GM21423 (cell line): ENCODE measurements around the gene STAU1.
"Not testable (repeated sequence)": the region's sequence is repeated elsewhere in the genome, so short reads cannot be mapped to it uniquely, and the experiment has no call there.

Experiments used
- ATAC-seq: cut with Tn5 transposase; IDR thresholded peaks from one replicate; pipeline ENCODE4 v1.9.1; 2021; ENCODE audit warnings: mild to moderate bottlenecking, moderate library complexity; ENCODE audit not compliant: unreplicated experiment

The STAU1 gene

DNA sequence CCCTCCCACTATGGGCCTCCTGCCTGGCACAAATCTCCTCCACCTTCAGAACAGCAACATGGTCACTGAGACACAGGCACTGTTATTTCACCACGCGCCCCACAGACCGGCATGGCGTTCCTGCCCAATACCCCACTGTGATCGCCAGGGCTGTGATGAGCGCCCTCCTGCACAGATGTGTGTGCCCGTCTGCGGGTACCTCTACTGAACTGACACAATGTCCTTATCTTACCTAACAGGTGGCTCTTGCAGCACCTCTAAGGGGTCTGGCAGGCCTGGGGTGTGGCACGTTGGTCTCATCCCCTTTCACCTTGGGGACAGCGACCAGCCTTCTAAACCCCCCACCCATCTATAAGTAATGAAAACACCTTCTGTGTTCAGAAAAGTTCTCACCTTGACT, 64.2 kb downstream of the STAU1 start:
- no peak for ATAC-seq

DNA sequence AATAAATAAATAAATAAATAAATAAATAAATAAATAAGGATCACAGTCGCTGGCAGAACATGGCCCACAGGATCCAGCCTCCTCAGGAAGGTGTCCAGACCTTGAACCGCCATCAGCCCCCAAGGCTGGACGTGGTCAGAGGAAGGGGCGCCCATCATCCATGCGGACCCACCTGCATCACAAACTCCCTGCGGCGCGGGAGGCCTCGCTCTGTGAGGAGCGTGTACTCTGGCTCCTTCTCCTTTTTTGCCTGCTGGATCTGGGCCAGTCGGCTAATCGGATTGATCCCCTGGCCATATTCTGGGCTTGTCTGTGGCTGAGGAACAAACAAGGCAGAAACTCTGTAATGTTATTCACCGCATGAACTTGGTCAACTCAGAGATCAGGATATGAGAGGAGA, 65.2 kb downstream of the STAU1 start:
- no peak for ATAC-seq

DNA sequence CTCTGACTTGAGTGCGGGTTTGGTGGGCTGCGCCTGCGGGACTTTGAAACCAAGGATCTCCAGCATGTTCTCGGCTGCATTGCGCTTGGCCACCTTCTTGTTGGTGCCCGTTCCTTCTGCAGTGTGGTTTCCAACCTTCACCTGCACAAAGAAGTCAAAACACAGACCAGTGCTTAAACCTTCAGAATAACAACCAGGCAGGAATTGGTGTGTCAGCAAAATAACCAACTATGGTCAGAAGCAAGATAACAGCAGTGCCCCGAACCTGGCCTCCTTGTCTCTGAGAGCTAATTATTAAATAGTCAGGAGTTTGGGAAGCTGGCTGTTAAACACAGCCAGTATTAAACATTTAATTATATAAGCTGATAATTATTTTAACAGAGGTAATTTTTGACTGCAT, 68.1 kb downstream of the STAU1 start:
- no peak for ATAC-seq

- no peak for ATAC-seq
These were observed 69.8 kb downstream of the STAU1 start for GRCh38 chr20:49118307-49118706.

- no peak for ATAC-seq
These were observed 72.6 kb downstream of the STAU1 start for GRCh38 chr20:49115564-49115963.

DNA sequence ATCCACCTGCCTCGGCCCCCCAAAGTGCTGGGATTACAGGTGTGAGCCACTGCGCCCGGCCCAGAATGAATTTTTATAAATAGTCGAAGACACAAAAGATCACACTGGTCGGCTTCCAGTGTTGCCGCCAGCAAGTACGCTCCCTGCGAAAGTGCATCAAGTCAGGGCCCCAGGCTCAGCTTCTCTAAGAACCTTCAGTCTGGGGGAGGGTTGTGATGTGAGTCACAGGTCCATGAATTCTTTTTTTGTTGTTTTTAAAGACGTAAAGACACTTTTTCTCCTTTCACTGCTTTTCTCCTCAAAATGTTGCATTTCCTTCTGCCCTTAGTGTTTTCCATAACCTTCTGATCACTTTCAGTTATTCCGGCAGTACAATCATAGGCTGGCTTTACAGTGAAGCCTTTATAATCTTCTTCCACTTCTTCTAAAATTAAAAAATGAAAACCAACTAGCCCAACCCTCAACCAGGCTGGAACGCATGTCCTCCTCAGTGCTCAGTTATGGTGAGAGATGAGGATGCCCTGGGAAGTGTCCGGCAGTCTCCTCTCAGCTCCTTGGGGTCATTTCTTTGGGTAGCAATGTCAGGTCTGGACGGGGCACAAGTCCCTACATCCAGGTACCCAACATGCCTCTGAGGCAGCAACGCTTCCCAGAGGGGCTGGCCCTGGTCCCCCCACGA, 75.4 kb downstream of the STAU1 start:
- ATAC-seq = no peak

DNA sequence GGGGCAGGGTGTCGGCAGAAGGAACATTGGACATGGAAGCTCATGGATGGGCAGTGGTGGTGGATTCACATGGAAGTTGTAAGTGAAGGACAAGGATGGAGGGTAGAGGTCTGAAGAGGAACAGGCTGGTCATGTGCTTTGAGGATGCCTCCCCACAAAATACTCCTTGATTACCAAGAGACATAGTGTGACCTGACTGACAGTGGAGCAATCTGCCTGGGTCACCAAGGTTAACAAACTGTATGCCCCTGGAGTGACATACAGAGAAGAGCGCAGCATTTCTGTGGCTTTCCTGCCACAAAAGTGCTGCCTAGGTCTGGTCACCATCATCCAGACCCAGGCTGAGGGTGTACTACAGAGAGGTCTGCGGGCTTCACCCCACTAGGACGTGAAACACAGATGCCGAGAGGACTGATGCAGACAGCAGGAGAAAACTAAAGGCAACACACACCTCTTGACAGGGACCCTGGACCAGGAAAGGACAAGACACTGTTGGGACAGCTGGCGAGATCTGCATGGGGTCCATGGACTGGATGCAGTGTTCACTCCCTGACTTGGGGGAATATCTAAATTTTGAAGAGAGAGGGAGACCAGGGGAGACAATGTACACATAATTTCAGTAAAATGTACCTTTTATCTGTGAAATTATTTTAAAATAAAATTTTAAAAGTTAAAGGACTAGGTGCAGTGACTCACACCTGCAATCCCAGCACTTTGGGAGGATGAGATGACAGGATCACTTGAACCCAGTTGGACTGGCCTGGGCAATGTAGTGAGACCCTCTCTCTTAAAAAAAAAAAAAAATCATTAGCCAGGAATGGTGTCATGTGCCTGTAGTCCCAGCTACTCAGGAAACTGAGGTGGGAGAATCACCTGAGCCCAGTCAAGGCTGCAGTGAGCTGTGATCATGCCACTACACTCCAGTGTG, 77.1 kb downstream of the STAU1 start:
- ATAC-seq = no peak

- no peak for ATAC-seq
These were observed 81.8 kb downstream of the STAU1 start for GRCh38 chr20:49106328-49106727.

DNA sequence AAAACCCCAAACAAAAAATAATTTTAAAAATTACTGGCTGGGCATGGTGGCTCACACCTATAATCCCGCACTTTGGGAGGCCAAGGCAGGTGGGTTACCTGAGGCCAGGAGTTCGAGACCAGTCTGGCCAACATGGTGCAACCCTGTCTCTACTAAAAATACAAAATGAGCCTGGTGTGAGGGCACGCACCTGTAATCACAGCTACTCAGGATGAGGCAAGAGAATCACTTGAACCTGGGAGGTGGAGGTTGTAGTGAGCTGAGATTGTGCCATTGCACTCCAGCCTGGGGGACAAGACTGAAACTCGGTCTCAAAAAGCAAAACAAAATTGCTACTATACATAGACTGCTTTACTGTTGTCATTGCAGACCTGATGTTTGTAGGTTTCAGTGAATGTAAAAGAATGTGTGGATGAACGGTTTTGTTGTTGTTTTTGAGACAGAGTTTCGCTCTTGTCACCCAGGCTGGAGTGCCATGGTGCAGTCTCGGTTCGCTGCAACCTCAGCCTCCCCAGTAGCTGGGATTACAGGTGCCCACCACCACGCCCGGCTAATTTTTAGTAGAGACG, 83.1 kb downstream of the STAU1 start:
- ATAC-seq = not testable (repeated sequence)

DNA sequence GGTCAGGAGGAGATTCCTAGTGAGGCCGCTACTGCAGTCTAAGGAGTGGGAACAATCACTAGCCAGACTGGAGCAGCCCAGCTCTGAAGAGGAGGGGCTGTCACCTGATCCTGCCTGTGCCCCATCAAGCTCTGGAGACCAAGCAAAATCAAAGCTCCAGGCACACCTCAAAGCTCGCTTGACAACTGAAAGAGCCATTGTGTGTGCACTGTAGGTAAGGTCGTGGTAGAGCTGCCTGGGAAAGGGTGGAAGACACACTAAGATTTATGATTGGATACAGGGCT, 83.8 kb downstream of the STAU1 start:
- ATAC-seq = no peak

- no peak for ATAC-seq
These were observed 84.3 kb downstream of the STAU1 start for GRCh38 chr20:49103647-49104364.

DNA sequence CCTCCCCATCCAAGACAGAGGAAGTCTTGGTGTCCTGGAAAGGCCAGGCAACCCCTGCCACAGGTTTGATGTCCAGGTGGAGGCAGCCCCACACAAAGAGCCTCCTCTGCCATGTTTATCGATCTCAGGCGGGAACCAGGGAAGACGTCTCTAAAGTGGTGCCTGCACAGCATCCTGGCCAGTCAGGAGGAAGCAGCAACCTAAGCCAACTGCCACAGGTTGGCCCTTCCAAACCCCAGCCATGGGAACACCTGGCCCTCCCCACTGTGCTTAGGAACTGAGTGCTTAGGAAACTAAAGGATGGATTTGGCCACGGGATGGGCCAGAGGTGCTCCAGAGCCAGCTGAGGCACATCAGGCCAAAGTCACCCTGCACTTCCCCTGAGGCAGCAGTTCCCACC, 85.1 kb downstream of the STAU1 start:
- ATAC-seq = no peak

GRCh38 chr20:49100972-49101371, 87.2 kb downstream of the STAU1 start:
- no peak for ATAC-seq

DNA sequence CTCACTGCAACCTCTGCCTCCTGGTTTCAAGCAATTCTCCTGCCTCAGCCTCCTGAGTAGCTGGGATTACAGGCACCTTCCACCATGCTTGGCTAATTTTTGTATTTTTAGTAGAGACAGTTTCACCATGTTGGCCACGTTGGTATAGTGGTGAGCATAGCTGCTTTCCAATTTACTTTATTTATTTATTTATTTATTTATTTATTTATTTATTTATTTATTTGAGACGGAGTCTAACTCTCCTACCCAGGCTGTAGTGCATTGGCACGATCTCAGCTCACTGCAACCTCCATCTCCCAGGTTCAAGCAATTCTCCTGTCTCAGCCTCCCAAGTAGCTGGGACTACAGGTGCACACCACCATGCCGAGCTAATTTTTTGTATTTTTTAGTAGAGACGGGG, 87.8 kb downstream of the STAU1 start:
- not testable (repeated sequence) for ATAC-seq

GRCh38 chr20:49099011-49099410, 89.1 kb downstream of the STAU1 start:
- ATAC-seq = no peak

- no peak for ATAC-seq
These were observed 90.0 kb downstream of the STAU1 start for GRCh38 chr20:49098136-49098535.

- ATAC-seq = no peak
These were observed 91.0 kb downstream of the STAU1 start for GRCh38 chr20:49097159-49097558.

DNA sequence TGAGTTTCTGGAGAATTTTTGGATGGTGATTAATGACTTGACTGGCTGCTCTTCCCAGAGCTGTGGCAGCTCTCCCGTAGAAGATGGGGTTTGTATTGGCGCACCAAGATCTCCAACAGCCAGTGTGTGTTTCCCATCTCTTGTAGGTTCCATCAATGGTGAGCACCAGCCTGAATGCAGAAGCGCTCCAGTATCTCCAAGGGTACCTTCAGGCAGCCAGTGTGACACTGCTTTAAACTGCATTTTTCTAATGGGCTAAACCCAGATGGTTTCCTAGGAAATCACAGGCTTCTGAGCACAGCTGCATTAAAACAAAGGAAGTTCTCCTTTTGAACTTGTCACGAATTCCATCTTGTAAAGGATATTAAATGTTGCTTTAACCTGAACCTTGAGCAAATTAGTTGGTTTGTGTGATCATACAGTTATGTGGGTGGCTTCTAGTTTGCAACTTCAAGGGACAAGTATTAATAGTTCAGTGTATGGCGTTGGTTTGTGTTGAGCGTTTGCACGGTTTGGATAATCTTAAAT, 91.9 kb downstream of the STAU1 start:
- ATAC-seq = no peak

DNA sequence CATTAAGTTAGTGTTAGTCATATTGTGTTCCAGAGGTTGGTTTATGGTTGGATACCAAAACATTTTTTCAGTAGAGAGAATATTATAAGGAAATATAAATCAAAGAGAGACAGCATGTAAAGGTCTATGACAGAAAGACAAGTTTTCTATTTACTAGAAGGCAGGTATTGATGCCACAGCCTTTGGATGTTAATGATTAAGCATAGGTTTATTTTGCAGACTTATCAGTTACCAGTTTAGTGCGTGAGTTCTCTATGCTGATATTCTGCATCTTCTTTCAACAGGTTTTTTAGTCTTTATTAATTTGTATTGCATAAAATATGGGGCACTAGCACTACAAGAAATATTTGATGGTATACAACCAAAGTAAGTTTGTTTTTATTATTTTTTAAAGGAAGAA, 96.4 kb downstream of the STAU1 start:
- no peak for ATAC-seq

GRCh38 chr20:49091104-49091503, 97.0 kb downstream of the STAU1 start:
- ATAC-seq = no peak

GRCh38 chr20:49082295-49082694, 105.8 kb downstream of the STAU1 start:
- ATAC-seq = not testable (repeated sequence)
